DND-41 (cell line): ENCODE data around the gene CYB561D2.
A peak's percentile ranks its signal among the peaks of the same experiment; 100 is the strongest.

ENCODE experiments used
- ATAC-seq: fragments of 200-7000 bp; cut with Tn5 transposase; 3 replicates; pipeline ENCODE4 v1.9.1; 2021; ENCODE audit warnings: low read depth; ENCODE audit not compliant: insufficient read depth
- DNase-seq: peaks from one replicate; pipeline ENCODE4 v3.0.0-alpha.2; 2020
- H2AFZ ChIP-seq: 2 replicates; pipeline ENCODE4 v1.6.0; 2012; ENCODE audit warnings: low read depth, low read length
- H3K27ac ChIP-seq: 2 replicates; pipeline ENCODE4 v1.5.1; 2012; ENCODE audit warnings: low read length, inconsistent platforms
- H3K27me3 ChIP-seq: fragments of 200-600 bp; sonication (generic); 2 replicates; pipeline ENCODE4 v1.6.0; 2012; ENCODE audit warnings: low read length, mild to moderate bottlenecking, inconsistent platforms; ENCODE audit not compliant: insufficient read depth, poor library complexity
- H3K36me3 ChIP-seq: 2 replicates; pipeline ENCODE4 v1.5.1; 2012; ENCODE audit warnings: low read length, inconsistent platforms; ENCODE audit not compliant: insufficient read depth
- H3K4me1 ChIP-seq: 2 replicates; pipeline ENCODE4 v1.5.1; 2012; ENCODE audit warnings: mild to moderate bottlenecking, low read length; ENCODE audit not compliant: insufficient read depth
- H3K4me2 ChIP-seq: 2 replicates; pipeline ENCODE4 v1.6.0; 2012; ENCODE audit warnings: mild to moderate bottlenecking, moderate library complexity, low read length, inconsistent platforms; ENCODE audit not compliant: insufficient read depth
- H3K4me3 ChIP-seq, 2 experiments: fragments of 200-600 bp in 1 of 2; shearing (Covaris generic) in 1 of 2; 2 replicates each; pipeline ENCODE4 v1.5.1; 2012 to 2016; ENCODE audit warnings: inconsistent platforms in 2 of 2, low read length in 2 of 2, mild to moderate bottlenecking in 2 of 2, low read depth in 1 of 2, moderate library complexity in 1 of 2
- H3K79me2 ChIP-seq: 2 replicates; pipeline ENCODE4 v1.6.0; 2012; ENCODE audit warnings: low read length, inconsistent platforms; ENCODE audit not compliant: insufficient read depth
- H3K9ac ChIP-seq: 2 replicates; pipeline ENCODE4 v1.6.0; 2012; ENCODE audit warnings: low read depth, mild to moderate bottlenecking, inconsistent platforms, low read length, moderate library complexity
- H3K9me3 ChIP-seq: 2 replicates; pipeline ENCODE4 v1.5.1; 2012; ENCODE audit warnings: low read length, moderate library complexity, mild to moderate bottlenecking, inconsistent platforms; ENCODE audit not compliant: insufficient read depth, severe bottlenecking
- H4K20me1 ChIP-seq: 2 replicates; pipeline ENCODE4 v1.6.0; 2012; ENCODE audit warnings: low read length; ENCODE audit not compliant: insufficient read depth
- CTCF ChIP-seq: IDR thresholded peaks from 2 replicates; pipeline ENCODE4 v1.5.1; 2012; ENCODE audit warnings: borderline replicate concordance, low read length, moderate library complexity, mild to moderate bottlenecking; ENCODE audit not compliant: poor library complexity, severe bottlenecking; ENCODE audit errors: extremely low read depth
- EZH2 ChIP-seq: IDR thresholded peaks from 3 replicates; pipeline ENCODE4 v1.6.1; 2012; ENCODE audit warnings: borderline replicate concordance, low read depth, mild to moderate bottlenecking, moderate library complexity, low read length, inconsistent platforms; ENCODE audit not compliant: severe bottlenecking

The CYB561D2 gene

GRCh38 chr3:50318615-50319014, 32.0 kb upstream of the CYB561D2 start:
- H3K4me1 ChIP-seq: peaks cover 42% of the 10 kb centered on the region
- no peak overlapping the region for H3K27ac ChIP-seq
- no peak overlapping the region for H2AFZ ChIP-seq
- H3K36me3 ChIP-seq: peaks cover 44% of the 10 kb centered on the region
- peaks cover 19% of the 10 kb centered on the region; the same call in 1 of the 2 replicates for H4K20me1 ChIP-seq
- H3K9me3 ChIP-seq: no peaks in the 10 kb centered on the region
- ATAC-seq (no peak), DNase-seq (no peak)
- TF ChIP-seq CTCF: no peak
- no peak for TF ChIP-seq EZH2
- no peaks in the 10 kb centered on the region for H3K27me3 ChIP-seq
- H3K4me3 ChIP-seq: no peak overlapping the region
- H3K9ac ChIP-seq: no peak overlapping the region
- peaks cover 24% of the 10 kb centered on the region for H3K79me2 ChIP-seq
- H3K4me2 ChIP-seq: peak overlapping the region; percentile 78; the same call in 1 of the 2 replicates

- no peak overlapping the region for H3K27ac ChIP-seq
- peaks cover 42% of the 10 kb centered on the region for H3K4me1 ChIP-seq
- no peaks in the 10 kb centered on the region for H3K9me3 ChIP-seq
- no peak overlapping the region for H2AFZ ChIP-seq
- peak overlapping the region; percentile 78; the same call in 1 of the 2 replicates for H3K4me2 ChIP-seq
- peak overlapping the region in 1 of 2 experiments; percentile 74; a peak in 2 of 4 replicates for H3K4me3 ChIP-seq
- H3K36me3 ChIP-seq: peaks cover 48% of the 10 kb centered on the region
- DNase-seq: no peak
- H3K79me2 ChIP-seq: peaks cover 24% of the 10 kb centered on the region
- no peak overlapping the region for H3K9ac ChIP-seq
- H4K20me1 ChIP-seq: peaks cover 19% of the 10 kb centered on the region; the same call in 1 of the 2 replicates
- no peak for ATAC-seq
- H3K27me3 ChIP-seq: no peaks in the 10 kb centered on the region
- TF ChIP-seq EZH2 (no peak), CTCF (no peak)
Observed at GRCh38 chr3:50319181-50319893, 31.3 kb upstream of the CYB561D2 start.

- H3K27ac ChIP-seq: peak overlapping the region; percentile 100
- no peaks in the 10 kb centered on the region for H3K27me3 ChIP-seq
- H4K20me1 ChIP-seq: peaks cover 19% of the 10 kb centered on the region; the same call in 1 of the 2 replicates
- peak overlapping the region; percentile 44 to 74; a peak in 3 of 4 replicates for H3K4me3 ChIP-seq
- H3K4me1 ChIP-seq: peaks cover 42% of the 10 kb centered on the region
- peak overlapping the region; percentile 78 for H3K4me2 ChIP-seq
- H3K9me3 ChIP-seq: no peaks in the 10 kb centered on the region
- H3K36me3 ChIP-seq: peaks cover 52% of the 10 kb centered on the region
- peaks cover 24% of the 10 kb centered on the region for H3K79me2 ChIP-seq
- H2AFZ ChIP-seq: peak overlapping the region; percentile 100
- no peak for TF ChIP-seq CTCF
- ATAC-seq (no peak), DNase-seq (no peak)
- peak overlapping the region; percentile 62 for H3K9ac ChIP-seq
Observed at GRCh38 chr3:50319894-50320625, 30.6 kb upstream of the CYB561D2 start.
